ENCODE results near the gene SLC38A7. TPM values are rescaled to one million over a fixed set of nuclear protein-coding genes. Genes with fewer than 3 reads are reported as not detected.

Gene SLC38A7
- 47.2 and 49.6 TPM in 2 replicates for total RNA-seq

DNA sequence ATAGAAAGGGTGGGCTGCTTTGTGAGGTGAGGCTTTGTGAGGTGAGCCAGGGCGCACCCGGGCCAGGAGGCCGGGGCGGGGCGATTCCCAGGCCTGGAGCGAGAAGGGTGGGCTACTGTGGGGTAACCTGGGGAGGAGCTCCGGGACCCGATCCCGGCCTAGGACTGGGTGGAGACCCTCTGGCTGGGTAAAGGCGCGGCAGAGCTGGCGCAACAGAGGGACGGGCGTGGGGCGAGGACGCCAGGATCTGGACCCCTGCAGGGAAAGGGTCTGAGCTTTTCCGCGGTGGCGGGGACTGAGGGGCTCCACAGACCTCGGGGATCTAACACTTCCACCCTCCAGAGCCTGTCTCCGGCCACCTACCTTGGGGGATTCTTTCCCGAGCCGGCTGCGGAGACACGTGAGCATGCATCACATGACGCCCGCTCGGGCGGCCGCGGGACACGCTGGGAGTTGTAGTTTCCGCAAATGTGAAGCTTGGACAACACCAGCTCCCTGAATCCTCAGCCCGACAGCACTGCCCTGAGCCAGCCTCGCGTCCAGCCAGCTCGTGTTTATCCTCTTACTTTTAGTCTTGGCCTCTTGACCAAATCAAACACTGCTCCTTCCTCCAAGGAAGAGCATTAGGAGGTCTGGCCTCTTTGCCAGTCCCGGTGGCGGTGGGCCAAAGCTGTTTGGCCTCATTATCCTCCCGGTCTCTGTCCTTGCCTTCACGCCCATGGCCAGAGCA, at the start of gene SLC38A7:
Gene SLC38A7, minus strand, starts transcription at position 417 of the 730 bp plus-strand sequence. CDS start 4,644 bp downstream, outside the sequence.

GRCh38 chr16:58733671-58734458, 49.3 kb upstream of the SLC38A7 start, which contains the start of gene GOT2:
TSS of gene GOT2 (minus strand) at chr16:58734316. CDS start at chr16:58734228, 88 bp downstream.

DNA sequence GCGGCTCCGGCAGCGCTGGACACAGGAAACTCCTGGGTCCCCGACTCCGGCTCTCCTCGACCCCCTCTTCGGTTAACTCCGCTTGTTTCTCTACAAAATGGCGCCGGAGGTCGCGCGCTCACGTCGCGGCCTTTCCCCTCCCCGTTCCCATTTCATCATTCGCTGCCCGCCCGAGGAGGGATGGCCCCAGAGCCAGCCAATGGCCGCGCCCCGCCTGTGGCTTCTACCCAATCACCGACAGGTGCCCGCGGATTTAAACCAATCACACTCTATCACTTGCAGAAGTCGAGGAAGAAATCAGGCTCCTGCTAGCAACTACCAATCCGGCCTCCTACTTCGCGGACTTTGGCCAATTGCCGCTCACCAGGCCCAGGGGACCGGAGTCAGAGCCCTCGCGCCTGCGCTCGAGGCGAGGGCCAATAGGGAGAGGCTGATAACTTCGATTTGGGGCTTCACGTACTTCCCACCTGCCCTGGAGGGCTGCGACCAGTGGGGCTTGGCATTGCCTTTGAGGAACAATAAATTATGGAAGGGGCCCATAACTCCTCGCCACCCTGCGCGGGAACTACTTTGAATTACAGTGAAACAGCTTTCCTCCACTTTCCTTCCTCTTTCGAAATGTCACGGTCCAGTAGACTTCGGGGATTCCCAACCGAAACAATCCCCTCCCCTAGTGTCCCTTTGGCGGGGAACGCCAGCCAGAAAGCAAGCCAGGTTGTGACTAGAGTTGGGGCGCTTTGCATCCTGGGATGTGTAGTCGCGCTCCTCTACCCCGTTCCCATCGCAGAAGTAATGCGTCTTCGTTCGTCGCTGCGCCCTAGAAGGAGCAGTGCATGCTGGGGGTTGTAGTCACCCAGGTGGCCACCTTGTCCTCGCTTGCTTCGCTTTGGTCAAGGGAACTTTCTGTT, 54.6 kb downstream of the SLC38A7 start, which contains the start of gene CNOT1:
Gene CNOT1, minus strand, starts transcription at position 94 of the 908 bp plus-strand sequence. CDS start 30,489 bp downstream, outside the sequence.

Other genes starting within 250 kb of the SLC38A7 start
- gene NDRG4, start 184.6 kb downstream of the SLC38A7 start, total RNA-seq, result 11.3 and 13.7 TPM in 2 replicates
- 13.3 and 14.0 TPM in 2 replicates for gene SETD6, start 169.3 kb downstream of the SLC38A7 start, total RNA-seq
- gene CNOT1, start 54.9 kb downstream of the SLC38A7 start, total RNA-seq, result 95.9 and 163 TPM in 2 replicates
- gene GOT2, start 49.5 kb upstream of the SLC38A7 start, total RNA-seq, result 34.1 and 75.5 TPM in 2 replicates

Data from smooth muscle cell of the umbilical artery (primary cell).